GM21576 (cell line): ENCODE measurements around the gene EPHB2.

Experiments
- ATAC-seq: cut with Tn5 transposase; IDR thresholded peaks from one replicate; pipeline ENCODE4 v1.9.1; 2021; ENCODE audit warnings: mild to moderate bottlenecking, moderate library complexity; ENCODE audit not compliant: unreplicated experiment

Gene EPHB2

DNA sequence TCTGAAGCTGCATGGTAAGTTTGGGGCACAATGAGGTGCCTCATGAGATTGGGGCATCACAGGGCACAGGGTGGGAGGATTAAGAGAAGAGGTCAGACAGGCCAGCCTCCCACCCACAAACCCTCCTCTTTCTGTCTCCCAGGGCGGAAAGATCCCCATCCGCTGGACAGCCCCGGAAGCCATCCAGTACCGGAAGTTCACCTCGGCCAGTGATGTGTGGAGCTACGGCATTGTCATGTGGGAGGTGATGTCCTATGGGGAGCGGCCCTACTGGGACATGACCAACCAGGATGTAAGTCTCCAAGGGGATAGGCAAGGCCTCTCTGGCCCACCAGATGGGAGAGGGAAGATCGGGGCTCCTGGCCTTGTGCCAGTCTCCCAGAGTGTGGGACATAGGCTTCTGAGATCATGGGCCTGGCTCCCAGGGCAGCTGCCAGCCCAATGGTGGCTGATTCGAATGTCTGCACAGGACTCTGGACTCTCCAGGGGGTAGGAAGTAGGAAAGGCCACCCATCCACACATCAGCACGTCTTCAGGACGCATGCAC lies 198.3 kb downstream of the EPHB2 start:
- no peak for ATAC-seq

DNA sequence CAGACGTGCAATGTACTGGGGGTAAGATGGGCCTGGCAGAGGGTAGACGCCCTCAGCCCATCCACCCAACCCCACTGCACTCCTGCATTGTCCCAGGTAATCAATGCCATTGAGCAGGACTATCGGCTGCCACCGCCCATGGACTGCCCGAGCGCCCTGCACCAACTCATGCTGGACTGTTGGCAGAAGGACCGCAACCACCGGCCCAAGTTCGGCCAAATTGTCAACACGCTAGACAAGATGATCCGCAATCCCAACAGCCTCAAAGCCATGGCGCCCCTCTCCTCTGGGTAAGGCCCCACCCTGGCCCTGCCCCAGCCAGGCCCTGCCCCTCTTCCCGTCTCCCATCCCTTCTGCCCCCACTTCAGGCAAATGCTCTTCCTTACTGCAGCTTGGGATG lies 199.6 kb downstream of the EPHB2 start:
- ATAC-seq = no peak

DNA sequence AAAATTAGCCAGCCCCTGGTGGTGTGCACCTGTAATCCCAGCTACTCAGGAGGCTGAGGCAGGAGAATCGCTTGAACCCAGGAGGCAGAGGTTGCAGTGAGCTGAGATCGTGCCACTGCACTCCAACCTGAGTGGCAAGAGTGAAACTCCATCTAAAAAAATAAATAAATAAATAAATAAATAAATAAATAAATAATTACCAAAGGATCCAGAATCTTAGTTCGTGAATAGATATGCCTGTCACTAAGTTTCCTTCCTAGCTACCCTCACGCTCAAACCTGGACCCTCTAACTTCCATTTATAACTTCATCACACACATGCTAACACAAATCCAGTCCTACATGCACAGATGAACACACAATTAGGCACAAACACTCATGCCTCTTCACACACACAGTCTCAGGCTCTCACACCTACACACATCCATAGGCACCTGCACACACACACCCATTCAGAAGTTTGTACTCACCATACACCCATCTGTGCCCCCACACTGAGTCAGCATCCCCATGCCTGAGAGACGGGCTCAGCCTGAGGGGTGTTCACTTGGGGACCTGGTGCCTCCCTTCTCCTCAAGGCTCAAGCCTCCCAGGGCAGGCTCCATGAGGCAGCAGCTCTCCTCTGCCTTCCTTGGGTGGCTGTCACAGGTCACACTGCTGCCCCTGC lies 200.5 kb downstream of the EPHB2 start:
- ATAC-seq = no peak

DNA sequence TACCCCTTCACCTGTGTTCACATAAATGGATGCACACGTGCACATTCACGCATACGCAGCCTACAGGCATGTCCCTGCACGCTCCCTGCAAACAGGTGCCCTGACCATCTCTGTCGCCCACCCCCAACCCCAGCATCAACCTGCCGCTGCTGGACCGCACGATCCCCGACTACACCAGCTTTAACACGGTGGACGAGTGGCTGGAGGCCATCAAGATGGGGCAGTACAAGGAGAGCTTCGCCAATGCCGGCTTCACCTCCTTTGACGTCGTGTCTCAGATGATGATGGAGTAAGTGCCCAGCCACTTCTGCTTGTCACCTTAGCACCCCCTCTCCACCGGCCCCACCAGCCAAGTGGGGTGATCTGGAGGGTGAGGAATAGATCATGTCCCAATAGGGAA lies 201.7 kb downstream of the EPHB2 start:
- ATAC-seq = no peak

DNA sequence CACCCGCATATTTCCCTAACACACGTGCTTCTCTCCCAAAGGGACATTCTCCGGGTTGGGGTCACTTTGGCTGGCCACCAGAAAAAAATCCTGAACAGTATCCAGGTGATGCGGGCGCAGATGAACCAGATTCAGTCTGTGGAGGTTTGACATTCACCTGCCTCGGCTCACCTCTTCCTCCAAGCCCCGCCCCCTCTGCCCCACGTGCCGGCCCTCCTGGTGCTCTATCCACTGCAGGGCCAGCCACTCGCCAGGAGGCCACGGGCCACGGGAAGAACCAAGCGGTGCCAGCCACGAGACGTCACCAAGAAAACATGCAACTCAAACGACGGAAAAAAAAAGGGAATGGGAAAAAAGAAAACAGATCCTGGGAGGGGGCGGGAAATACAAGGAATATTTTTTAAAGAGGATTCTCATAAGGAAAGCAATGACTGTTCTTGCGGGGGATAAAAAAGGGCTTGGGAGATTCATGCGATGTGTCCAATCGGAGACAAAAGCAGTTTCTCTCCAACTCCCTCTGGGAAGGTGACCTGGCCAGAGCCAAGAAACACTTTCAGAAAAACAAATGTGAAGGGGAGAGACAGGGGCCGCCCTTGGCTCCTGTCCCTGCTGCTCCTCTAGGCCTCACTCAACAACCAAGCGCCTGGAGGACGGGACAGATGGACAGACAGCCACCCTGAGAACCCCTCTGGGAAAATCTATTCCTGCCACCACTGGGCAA lies 202.9 kb downstream of the EPHB2 start:
- ATAC-seq = no peak

DNA sequence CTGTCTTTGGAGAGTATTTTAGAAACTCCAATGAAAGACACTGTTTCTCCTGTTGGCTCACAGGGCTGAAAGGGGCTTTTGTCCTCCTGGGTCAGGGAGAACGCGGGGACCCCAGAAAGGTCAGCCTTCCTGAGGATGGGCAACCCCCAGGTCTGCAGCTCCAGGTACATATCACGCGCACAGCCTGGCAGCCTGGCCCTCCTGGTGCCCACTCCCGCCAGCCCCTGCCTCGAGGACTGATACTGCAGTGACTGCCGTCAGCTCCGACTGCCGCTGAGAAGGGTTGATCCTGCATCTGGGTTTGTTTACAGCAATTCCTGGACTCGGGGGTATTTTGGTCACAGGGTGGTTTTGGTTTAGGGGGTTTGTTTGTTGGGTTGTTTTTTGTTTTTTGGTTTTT lies 203.5 kb downstream of the EPHB2 start:
- ATAC-seq = no peak

DNA sequence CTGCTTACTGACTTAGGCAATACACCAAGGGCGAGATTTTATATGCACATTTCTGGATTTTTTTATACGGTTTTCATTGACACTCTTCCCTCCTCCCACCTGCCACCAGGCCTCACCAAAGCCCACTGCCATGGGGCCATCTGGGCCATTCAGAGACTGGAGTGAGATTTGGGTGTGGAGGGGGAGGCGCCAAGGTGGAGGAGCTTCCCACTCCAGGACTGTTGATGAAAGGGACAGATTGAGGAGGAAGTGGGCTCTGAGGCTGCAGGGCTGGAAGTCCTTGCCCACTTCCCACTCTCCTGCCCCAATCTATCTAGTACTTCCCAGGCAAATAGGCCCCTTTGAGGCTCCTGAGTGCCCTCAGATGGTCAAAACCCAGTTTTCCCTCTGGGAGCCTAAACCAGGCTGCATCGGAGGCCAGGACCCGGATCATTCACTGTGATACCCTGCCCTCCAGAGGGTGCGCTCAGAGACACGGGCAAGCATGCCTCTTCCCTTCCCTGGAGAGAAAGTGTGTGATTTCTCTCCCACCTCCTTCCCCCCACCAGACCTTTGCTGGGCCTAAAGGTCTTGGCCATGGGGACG lies 204.1 kb downstream of the EPHB2 start:
- ATAC-seq = no peak

DNA sequence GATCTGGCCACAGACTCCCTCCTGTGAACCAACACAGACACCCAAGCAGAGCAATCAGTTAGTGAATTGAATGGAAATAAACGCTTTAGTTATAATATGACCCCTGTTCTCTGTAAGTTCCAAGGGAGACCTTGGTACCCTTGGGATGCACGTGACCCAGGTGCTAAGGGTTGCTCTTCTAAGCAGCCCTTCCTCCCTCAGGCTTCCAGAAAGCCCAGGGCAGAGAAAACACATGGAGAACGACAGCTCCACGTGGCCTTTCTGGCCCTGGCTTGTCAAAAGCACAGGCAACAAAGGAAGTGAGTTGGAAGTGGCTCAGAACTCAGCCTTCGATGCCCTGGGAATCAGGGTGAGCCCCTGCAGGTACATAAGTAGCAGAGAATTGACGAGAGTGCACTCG lies 204.6 kb downstream of the EPHB2 start:
- no peak for ATAC-seq

DNA sequence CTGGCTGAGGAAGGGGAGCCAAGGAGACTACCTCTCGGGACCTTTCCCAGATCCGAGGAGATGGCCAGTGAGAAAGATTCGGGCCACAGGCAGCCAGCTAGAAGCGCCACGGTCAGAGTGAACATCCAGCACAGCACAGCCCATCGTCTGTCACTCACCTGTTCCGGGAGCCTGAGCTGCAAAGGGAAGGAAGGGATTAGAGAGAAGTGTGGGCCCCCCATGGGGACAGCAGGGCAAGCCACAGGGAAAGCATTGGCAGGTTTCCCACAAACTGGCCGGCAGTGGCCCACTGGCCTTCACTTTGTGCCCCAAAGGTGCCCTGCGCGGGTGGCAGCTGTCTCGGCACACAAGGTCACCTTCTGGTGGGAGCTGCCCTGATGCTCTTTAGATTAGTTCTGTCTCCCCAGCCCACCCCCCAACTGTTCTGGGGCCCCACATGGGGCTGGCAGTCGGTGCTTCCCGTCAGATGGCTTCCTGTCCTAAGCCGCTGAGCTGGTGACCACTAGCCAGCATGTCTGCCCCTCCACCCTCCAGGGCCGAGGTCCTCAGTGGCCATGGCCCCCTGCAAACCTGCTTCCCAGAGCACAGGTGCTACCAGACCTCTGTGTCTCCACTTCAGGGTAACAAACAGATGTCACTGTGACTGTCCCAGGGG lies 205.3 kb downstream of the EPHB2 start:
- ATAC-seq = no peak

DNA sequence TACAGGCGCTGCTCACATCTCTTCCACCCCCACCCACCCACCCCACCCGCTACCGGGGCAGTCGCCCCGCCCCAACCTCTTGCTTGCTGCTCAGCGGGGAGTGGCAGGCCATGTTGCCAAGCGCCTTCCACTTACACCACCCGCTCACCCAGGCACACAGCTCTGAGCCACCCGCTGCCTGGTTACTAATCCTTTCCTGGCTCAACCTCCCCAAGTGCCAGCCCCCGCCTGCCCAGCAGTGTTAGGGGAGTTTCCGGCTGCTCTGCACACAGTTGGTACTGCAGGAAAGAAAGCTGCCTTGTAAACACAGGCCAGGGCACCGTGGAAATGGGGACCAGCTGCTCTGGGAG lies 205.8 kb downstream of the EPHB2 start:
- no peak for ATAC-seq

DNA sequence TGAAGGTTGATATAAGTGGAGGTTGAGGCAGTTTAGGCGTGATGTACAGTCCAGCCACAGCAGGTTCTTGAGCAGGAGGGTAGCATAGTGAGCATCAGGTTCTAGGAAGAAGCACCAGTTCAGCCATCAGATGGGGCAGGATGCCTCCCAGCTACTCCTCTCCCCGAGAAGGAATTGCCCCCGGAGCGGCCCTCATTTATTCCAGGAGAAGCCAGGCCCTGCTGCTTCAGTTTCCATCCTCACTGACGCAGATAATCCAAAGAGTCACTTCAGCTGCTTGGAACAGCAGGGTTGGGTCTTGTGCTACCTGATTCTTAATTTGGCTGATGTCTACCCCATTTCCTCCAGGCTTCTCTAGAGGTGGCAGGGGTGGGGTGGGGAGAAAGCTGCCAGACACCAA lies 207.3 kb downstream of the EPHB2 start:
- ATAC-seq = no peak

DNA sequence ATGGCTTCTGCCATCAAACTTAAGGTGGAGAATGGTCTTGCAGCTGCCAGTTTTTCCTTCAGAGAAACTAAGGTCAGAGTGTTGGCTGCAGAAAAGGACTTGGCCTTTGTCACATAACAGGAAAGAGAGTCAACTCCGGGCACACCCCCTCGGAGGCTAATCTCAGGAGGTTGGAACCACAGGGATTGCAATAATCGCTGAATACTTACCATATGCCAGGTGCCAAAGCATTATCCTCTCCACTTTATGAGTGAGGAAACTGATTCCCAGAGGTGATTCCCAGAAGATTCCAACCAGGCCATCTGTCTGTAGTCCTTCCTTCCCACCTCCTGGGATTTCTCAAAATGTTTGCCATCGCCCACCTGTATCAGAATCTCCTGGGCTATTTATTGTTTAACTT lies 208.0 kb downstream of the EPHB2 start:
- no peak for ATAC-seq

DNA sequence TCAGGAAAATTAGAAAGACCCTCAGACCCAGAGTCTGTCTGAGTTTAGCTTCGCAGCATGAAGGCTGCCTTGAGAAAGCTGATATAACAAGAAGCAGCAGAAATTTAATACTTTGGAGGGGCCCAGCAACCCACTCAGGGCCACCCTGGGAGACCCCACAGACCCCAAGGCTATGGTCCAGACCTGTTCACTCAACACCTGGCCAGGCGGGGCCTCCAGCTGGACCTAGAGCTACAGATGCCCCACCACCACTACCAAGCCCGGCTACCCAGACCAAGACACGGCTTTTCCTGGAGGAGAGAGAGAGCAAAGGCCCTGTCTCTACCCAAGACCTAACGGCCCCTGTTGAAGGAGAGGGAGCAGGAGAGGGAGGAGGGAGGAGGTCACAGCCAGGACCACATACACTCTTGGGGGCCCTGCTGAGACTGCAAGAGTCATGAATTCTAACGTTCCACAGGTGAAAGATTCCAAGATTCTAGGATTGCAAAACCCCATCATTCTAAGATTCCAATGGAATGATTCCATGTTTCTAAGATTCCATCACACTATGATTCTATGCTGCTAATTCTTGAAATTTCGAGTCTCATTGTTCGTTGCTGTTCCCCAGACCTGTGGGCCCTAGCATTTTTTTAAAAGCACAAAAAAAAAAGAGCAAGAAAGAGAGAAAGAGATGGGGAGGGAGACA lies 208.8 kb downstream of the EPHB2 start:
- no peak for ATAC-seq

DNA sequence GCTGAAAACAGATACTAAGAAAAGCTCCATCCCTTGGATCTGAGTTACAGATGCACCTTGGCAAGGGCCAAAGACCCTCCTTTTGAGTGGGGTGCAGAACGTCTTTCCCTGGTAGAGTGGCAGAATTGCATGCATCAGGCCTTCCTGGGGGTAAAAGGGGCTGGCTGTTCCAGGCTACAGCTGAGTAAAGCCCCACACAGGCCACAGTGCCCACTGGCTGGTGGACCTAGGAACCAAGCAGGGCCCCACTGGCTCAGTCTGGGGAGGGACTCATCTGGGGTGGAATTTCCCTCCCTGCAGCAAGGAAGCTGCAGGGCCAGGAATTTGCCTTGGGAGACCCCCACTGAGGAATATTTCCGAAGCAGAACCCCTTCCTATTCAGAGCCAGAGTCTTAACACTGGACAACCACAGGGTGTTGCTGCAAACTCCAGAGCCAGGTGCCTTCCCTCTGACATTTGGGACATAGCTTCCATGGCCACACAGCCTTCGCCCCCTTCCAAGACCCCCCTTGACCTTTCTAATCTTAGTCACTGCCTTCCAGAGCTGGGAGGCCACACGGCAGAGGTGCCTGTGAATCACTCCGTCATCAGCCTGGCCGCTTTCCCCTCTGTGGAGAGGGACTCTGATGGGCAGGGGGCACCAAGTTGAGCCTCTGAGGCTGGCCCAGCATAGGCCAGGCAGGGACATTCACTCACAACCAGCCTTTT lies 209.5 kb downstream of the EPHB2 start:
- ATAC-seq = no peak

DNA sequence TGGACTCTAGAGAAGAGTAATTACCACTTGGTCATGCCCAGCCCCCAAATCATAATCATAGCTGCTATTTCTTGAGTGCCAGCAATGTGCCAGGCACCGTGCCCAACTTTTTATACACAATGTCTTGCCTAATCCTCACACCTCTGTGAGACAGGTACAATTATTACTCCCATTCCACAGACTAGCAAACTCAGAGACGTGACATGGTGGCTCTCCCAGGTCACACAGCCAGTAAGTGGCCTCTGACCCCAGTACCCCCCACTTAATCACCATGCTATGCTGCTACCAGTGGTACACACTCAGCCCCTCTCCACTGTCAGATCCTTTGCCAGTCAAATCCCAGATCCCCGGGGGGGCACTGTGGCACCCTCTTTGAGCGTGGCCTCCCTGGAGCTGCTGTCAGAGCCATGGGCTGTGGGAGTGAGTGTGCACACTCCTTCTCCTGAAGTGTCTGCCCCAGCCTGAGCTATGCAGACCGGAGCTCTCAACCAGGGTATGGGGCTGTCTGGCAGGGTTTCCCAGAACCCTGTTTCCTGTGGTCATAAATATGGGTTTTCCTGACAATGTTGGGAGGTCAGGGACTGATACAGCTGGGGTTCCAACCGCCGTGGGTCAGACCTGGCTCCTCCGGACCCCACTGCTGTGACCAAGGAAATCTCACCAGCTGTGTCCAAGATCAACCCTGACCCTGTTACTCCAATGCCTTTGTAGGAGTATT lies 210.3 kb downstream of the EPHB2 start:
- ATAC-seq = no peak

DNA sequence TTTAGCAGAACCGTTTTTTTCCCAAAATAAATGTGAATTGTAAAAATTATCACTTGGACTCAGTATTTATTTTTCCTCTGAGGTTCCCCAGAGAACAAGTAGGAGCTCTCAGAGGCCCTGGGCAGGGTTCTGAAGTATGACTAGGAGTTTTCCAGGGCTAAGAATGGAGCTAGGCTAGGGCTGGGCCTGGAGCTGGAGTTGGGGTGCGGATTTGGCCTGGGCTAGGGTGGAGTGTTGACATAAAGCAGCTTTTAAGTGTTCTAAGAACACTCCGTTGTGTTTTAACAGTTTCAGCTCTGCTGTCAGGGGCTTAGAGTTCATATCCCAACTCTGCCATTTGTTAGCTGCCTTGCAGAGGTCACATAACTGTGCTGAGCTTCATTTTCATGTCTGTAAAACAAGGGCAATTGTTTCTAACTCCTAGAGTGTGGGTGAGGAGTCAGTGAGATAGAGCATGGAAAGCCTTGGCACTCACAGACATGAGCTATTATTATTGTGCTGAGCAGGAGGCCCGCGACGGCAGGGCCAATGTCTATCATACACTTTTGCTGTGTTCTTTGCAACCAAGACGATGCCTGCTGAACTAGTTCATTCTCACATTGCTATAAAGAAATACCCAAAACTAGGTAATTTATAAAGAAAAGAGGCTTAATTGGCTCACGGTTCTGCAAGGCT lies 210.9 kb downstream of the EPHB2 start:
- ATAC-seq = no peak

DNA sequence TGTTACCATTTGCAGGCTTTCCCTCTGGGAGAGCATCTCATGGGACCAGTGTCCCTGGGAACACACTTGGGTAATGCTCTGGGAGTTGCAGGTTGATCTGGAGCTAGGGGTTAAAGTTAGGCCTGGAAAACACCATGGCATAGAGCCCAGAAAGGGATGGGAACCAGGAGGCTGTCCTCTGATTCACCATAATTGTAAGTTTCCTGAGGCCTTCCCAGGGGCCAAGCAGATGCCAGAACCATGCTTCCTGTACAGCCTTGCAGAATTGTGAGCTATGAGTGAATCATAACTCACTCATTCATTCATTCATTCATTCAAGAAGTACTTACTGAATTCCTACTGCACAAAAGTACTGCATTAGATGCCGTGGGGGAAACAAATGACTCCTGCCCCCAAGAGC lies 212.0 kb downstream of the EPHB2 start:
- ATAC-seq = no peak

DNA sequence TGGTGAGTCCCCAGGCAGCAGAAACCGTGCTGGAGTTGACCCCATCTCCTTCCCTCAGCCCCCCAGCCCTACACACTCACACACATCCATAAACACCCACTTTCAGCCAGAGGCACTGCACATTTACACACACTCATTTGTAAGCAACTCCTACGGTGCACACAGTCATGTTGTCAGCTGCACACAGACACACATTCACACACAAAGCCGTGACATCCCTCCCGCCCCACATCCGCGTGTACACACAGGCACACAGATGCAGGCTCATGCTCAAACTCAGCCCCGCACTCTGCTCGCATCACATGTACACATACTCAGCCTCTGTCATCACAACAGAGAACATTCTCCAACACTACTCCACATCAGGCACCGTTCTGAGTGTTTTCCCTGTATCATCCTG lies 214.5 kb downstream of the EPHB2 start:
- ATAC-seq = no peak

DNA sequence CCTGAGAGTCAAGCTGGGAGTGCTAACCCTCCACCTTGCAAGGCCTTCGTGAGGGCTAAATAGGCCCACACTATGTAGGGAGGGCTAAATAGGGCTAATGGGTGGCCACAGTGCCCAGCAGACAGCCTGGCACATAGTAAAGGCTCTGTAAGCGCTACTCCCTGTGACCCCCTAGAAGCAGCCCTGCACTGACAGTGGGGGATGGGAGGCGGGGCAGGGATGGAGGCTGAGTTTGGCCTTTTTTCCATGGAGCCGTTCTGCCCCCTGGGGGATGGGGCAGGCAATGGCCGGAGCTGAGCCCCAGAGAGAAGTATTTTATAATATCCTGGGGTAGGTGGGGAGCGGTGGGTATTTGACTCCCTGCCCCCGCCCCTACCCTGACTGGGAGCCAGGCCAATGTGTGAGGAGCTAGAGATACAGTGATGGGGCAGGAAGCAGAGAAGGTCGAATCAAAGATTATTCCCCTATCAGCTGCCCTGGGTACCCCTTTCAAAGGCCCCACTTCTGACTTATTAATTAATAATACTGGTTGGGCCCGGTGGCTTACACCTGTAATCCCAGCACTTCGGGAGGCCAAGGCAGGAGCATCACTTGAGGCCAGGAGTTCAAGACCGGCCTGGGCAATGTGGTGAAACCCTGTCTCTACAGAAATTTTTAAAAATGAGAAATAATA lies 219.7 kb downstream of the EPHB2 start:
- no peak for ATAC-seq
